HG03108 (cell line): ENCODE results near the gene OXTR.

Source experiments
- ATAC-seq: cut with Tn5 transposase; IDR thresholded peaks from one replicate; pipeline ENCODE4 v1.9.1; 2021; ENCODE audit warnings: moderate library complexity; ENCODE audit not compliant: unreplicated experiment

The OXTR gene

GRCh38 chr3:8713901-8714759 lies 55.3 kb downstream of the OXTR start:
- no peak for ATAC-seq

- ATAC-seq = no peak
Measured at GRCh38 chr3:8712908-8713255, 56.5 kb downstream of the OXTR start.

GRCh38 chr3:8712045-8712907 lies 57.1 kb downstream of the OXTR start:
- no peak for ATAC-seq

GRCh38 chr3:8709801-8710507 lies 59.5 kb downstream of the OXTR start:
- ATAC-seq = no peak

GRCh38 chr3:8709287-8709686 lies 60.1 kb downstream of the OXTR start:
- ATAC-seq = no peak

GRCh38 chr3:8705575-8705974 lies 63.8 kb downstream of the OXTR start:
- no peak for ATAC-seq

- no peak for ATAC-seq
Measured at GRCh38 chr3:8702560-8702959, 66.9 kb downstream of the OXTR start.
